Heart left ventricle (tissue), 16 donors: ENCODE results near the gene ERCC2. TPM values are rescaled to one million over a fixed set of nuclear protein-coding genes. Genes with fewer than 3 reads are reported as not detected.
A peak's percentile ranks its signal among the peaks of the same experiment; 100 is the strongest.

ENCODE experiments used
- ATAC-seq, 4 donors: fragments of 200-7000 bp; cut with Tn5 transposase; one replicate each; pipeline ENCODE4 v1.9.1; 2020 to 2022; ENCODE audit warnings: moderate library complexity in 4 of 4, mild to moderate bottlenecking in 3 of 4, moderate number of reproducible peaks in 1 of 4
- DNase-seq, 5 donors: peaks; one replicate each; pipeline ENCODE4 v3.0.0-alpha.2; 2020
- H3K27ac ChIP-seq, 12 donors: fragments of 200-600 bp; sonication (generic) in 4 of 12; one replicate each; pipeline versions ENCODE4 v1.5.0 to v1.8.0; 2016 to 2022; ENCODE audit warnings: mild to moderate bottlenecking in 2 of 12
- H3K27me3 ChIP-seq, 9 donors: fragments of 200-600 bp; sonication (generic) in 2 of 9; one replicate each; pipeline versions ENCODE4 v1.5.1 to v1.8.0; 2016 to 2022; ENCODE audit warnings: mild to moderate bottlenecking in 3 of 9
- H3K36me3 ChIP-seq, 9 donors: fragments of 200-600 bp; sonication (generic) in 2 of 9; one replicate each; pipeline versions ENCODE4 v1.5.0 to v1.8.0; 2018 to 2022; ENCODE audit warnings: mild to moderate bottlenecking in 2 of 9
- H3K4me1 ChIP-seq, 12 donors: fragments of 200-600 bp; sonication (generic) in 4 of 12; one replicate each; pipeline versions ENCODE4 v1.5.0 to v1.8.0; 2016 to 2022; ENCODE audit warnings: mild to moderate bottlenecking in 3 of 12
- H3K4me3 ChIP-seq, 12 donors: fragments of 200-600 bp; sonication (generic) in 4 of 12; one replicate each; pipeline versions ENCODE4 v1.5.0 to v1.8.0; 2017 to 2022; ENCODE audit warnings: mild to moderate bottlenecking in 9 of 12, moderate library complexity in 4 of 12
- H3K9me3 ChIP-seq, 12 donors: fragments of 200-600 bp; sonication (generic) in 4 of 12; one replicate each; pipeline versions ENCODE4 v1.5.0 to v1.8.0; 2016 to 2022; ENCODE audit warnings: mild to moderate bottlenecking in 1 of 12
- POLR2A ChIP-seq, 2 donors: fragments of 450-650 bp; IDR thresholded peaks; one replicate each; pipeline ENCODE4 v1.6.1; 2017; ENCODE audit warnings: antibody characterized with exemption in 2 of 2, mild to moderate bottlenecking in 2 of 2, moderate library complexity in 2 of 2
- WGBS, 4 donors: extraction: QIAGEN DNeasy Blood & Tissue Kit in 2 of 4; methylation state at CpG; one replicate each; pipeline versions ENCODE4 v1.1.5 to v1.1.7; 2013 to 2018; 5-methylcytosine and 5-hydroxymethylcytosine counted together
- intact Hi-C, 10 donors: fragments of 100-400 bp; cut with DNase I; formaldehyde crosslinking; loops; one replicate each; pipeline versions ENCODE4 v1.11.1 to v1.14.2; 2022
- polyA plus RNA-seq, 2 donors: library from polyadenylated mRNA; stranded (reverse); fragments of 200-250 nt; gene quantifications; one replicate each; pipeline ENCODE4 v1.2.3, GENCODE V29; 2013
- total RNA-seq, 9 donors: library from RNA; depleted of rRNA in 2 of 9; stranded (reverse); fragments of >200 nt in 2 of 9; fragmentation: NEBNext Ultra II Directional in 3 of 9; extraction: Animal tissue kit (Norgen Biotek cat#: 25700) in 3 of 9; gene quantifications; one replicate each; pipeline versions ENCODE4 v1.1.0 to v1.2.4, GENCODE V29; 2016 to 2023
- TF ChIP-seq, protein P1 (sequence below), 12 donors: fragments of 200-600 bp; sonication (generic) in 4 of 12; IDR thresholded peaks; one replicate each; pipeline versions ENCODE4 v1.5.0 to v1.8.0; 2018 to 2022; ENCODE audit warnings: antibody characterized with exemption in 12 of 12, mild to moderate bottlenecking in 5 of 12
- donor health status: ischemic (EF 13 %, LVEDD 7.1; RV severe dilation, severe dysfunction).
- donor health status: healthy with polysubstance abuse.
- donor health status: DM: no; HTN: yes; CAD: no.
- donor health status: DM: no; HTN: no; CAD: no.
- donor health status: ischemic (EF 25% LVEDD 6.9; RV normal size, moderate dysfunction).
- donor health status: ischemic (EF 25% LVEDD 5.7; RV mildly dilated, moderate dysfunction).
- donor health status: healthy.
- donor health status: DM: yes; HTN: yes; CAD: no.
- donor health status: ischemic (EF 35%, LVEDD 5.7; RV mildly dilated, moderate dysfunction).
- donor health status: nonischemic (EF 11% LVEDD 7.7; RV severe dilation, severe dysfunction).
- donor health status: DM: yes; HTN: yes; CAD: no.
- donor health status: PGD.
- donor health status: ischemic (EF 29% LVEDD 5.4; RV normal size, mild dysfunction).
- donor health status: nonischemic (EF 23%, LVEDD 6.1; RV moderate dilation, normal function).

ERCC2 gene
- total and polyA plus RNA-seq, 11 donors, result 5.8 to 24.1 (median 12.4) TPM

DNA sequence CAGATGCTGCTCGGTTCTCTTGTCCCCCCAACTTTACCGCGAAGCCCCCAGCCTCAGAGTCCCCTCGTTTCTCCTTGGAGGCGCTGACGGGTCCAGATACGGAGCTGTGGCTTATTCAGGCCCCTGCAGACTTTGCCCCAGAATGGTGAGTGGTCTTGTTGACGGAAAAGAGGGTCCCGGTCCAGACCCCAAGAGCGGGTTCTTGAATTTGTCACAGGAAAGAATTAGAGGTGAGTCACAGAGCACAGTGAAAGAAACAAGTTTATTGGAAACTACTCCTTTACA lies 36.7 kb upstream of the ERCC2 start:
- Histone ChIP-seq H3K9me3 (no peaks in the 10 kb centered on the region), H3K4me1 (peaks cover 0 to 63% (median 37%) of the 10 kb centered on the region in 12 donors), H3K36me3 (peaks cover 0 to 24% (median 1%) of the 10 kb centered on the region in 9 donors), H3K27ac (no peak overlapping the region), H3K4me3 (peak overlapping the region; percentile 47 to 86 (median 70)), H3K27me3 (peaks cover 0 to 19% (median 0%) of the 10 kb centered on the region in 9 donors)
- ATAC-seq (no peak), DNase-seq (peak in 1 of 5 donors; percentile 18)
- intact Hi-C loops, result loop anchor here in 4 of 10 donors (2.0 to 10.0 kb wide), 2 partner anchors 16 to 358 kb away; partner anchors contain the start of genes ERCC1 (in 3 of the 4) and SIX5 (in 1 of the 4)
- WGBS, 4 donors, result 2 to 4% (median 3%) methylated on average over 10 of the region's 10 CpGs
- TF ChIP-seq, protein P1, sequence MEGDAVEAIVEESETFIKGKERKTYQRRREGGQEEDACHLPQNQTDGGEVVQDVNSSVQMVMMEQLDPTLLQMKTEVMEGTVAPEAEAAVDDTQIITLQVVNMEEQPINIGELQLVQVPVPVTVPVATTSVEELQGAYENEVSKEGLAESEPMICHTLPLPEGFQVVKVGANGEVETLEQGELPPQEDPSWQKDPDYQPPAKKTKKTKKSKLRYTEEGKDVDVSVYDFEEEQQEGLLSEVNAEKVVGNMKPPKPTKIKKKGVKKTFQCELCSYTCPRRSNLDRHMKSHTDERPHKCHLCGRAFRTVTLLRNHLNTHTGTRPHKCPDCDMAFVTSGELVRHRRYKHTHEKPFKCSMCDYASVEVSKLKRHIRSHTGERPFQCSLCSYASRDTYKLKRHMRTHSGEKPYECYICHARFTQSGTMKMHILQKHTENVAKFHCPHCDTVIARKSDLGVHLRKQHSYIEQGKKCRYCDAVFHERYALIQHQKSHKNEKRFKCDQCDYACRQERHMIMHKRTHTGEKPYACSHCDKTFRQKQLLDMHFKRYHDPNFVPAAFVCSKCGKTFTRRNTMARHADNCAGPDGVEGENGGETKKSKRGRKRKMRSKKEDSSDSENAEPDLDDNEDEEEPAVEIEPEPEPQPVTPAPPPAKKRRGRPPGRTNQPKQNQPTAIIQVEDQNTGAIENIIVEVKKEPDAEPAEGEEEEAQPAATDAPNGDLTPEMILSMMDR (IDR thresholded peaks at IDR 0.05), result no peak
- no peak for TF ChIP-seq POLR2A (IDR thresholded peaks at IDR 0.05)

DNA sequence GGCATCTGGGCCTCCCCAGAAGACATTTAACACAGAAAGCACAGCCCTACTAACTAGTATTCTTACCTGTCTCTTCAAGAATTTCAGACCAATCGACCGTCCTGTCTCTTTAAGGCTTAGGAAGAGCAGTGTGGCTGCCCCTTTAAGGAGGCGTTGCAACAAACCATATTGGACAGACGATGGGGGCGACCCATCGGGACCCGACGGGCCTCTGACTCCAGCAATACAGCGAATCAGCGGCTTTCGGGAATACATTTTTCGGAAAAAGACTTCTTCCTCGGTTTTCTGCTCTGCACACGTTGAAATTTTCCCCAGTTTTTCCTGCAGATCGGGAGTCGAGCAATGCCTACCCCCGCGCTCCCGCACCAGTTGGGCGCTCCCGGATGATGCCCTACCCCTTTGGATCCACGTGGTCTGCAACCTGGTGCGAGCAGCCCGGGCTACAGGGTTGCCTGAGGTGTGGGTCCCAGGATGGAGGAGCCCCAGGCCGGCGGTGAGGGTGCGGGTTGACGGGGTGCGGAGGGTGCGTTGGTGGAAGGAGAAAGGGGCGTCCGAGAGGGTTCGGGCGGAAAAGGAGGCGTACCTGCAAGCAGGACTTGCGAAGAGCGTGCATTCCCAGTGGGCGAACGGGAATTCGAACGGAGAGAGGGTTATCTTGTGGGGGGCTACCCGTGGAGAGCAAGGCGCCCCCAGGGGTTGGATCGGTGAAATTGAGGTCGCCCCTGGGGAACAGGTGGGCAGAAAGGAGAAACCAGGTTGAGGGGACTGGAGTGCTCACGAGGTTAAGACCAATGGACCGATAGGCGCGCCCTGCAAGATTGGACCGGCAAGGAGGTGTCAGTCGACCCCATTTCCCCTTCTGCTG lies 36.1 kb upstream of the ERCC2 start, which contains the start of gene POLR1G:
POLR1G (plus strand) TSS at position 419 of the 865 bp plus-strand sequence; CDS start at position 472, 53 bp downstream.
- TF ChIP-seq, protein P1 (IDR thresholded peaks at IDR 0.05), result no peak
- peak in 1 of 2 donors; percentile 14 for TF ChIP-seq POLR2A (IDR thresholded peaks at IDR 0.05)
- Histone ChIP-seq H3K36me3 (peaks cover 0 to 20% (median 0%) of the 10 kb centered on the region in 9 donors), H3K4me1 (peaks cover 0 to 65% (median 38%) of the 10 kb centered on the region in 12 donors), H3K27me3 (peaks cover 0 to 19% (median 0%) of the 10 kb centered on the region in 9 donors), H3K9me3 (no peaks in the 10 kb centered on the region), H3K27ac (peak within 1 kb of the TSS; percentile 87 to 97 (median 93)), H3K4me3 (peak within 1 kb of the TSS; percentile 47 to 86 (median 70))
- WGBS, 4 donors, result 0% methylated on average over 50 to 51 of the region's 51 CpGs
- DNase-seq (peak; percentile 81 to 87 (median 83)), ATAC-seq (peak; percentile 50 to 65 (median 60))
- intact Hi-C loops, result loop anchor here in 4 of 10 donors (2.0 to 10.0 kb wide), 2 partner anchors 16 to 358 kb away; partner anchors contain the start of genes ERCC1 (in 3 of the 4) and SIX5 (in 1 of the 4)

DNA sequence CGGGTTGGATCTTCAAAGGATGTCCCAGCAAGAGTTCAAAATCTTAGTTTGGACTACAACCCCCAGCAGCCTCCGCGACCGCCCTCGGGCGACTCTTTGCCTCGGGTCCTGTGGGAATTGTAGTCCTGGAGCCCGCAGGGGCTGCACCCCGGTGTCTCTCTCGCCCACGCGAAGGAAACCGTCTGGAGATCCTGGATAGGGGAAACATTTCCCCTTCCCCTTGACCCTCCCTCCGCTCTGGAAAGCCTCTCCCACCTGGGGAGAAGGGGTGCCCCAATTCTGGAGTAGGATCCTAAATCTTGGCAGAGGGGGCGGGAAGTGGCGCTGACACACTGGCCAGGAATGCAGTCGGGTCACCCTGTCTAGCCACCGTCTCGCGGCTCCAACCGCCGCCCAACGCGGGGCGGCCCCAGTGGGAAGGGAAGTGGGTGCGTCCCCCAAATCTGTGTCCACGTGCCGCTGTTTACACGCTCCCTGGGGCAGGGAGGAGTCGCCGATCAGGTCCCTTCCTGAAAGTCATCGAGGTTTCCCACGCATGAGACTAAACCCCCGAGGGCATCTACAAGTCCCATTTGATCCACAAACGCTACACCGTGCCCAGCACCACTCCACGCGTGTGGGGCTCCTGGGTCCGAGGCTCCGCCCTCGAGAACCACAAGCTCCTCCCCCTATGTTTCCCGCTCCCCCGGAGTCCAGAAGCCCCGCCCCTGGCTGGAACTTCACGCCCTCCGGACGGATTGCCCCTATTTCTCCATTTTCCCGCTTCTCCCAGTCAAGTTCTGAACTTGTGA lies 35.3 kb upstream of the ERCC2 start:
- Histone ChIP-seq H3K9me3 (no peaks in the 10 kb centered on the region), H3K36me3 (peaks cover 0 to 13% (median 0%) of the 10 kb centered on the region in 9 donors), H3K4me3 (peak overlapping the region; percentile 47 to 86 (median 70)), H3K27me3 (peaks cover 0 to 19% (median 0%) of the 10 kb centered on the region in 9 donors), H3K4me1 (peaks cover 0 to 65% (median 38%) of the 10 kb centered on the region in 12 donors), H3K27ac (peak overlapping the region; percentile 87 to 97 (median 93))
- 0% methylated on average over 39 to 48 of the region's 48 CpGs for WGBS, 4 donors
- intact Hi-C loops, result loop anchor here in 4 of 10 donors (2.0 to 10.0 kb wide), 2 partner anchors 17 to 359 kb away; partner anchors contain the start of genes ERCC1 (in 3 of the 4) and SIX5 (in 1 of the 4)
- DNase-seq (peak; percentile 92 to 93 (median 93)), ATAC-seq (peak; percentile 63 to 79 (median 68))
- peak in 1 of 2 donors; percentile 23 for TF ChIP-seq POLR2A (IDR thresholded peaks at IDR 0.05)
- TF ChIP-seq, protein P1 (IDR thresholded peaks at IDR 0.05), result no peak
